Cardiac muscle cell (in vitro differentiated cells and primary cell): Measurements from ENCODE around the gene DDA1. TPM values are rescaled to one million over a fixed set of nuclear protein-coding genes. Genes with fewer than 3 reads are reported as not detected.
"Not testable (repeated sequence)": the region's sequence is repeated elsewhere in the genome, so short reads cannot be mapped to it uniquely, and the experiment has no call there.

Experiments used
- DNase-seq, 2 donors: peaks; one replicate each; pipeline versions ENCODE4 v3.0.0 to v3.0.0-alpha.2; 2010 to 2017; ENCODE audit warnings: low read depth in 1 of 2, low spot score in 1 of 2
- H3K27ac ChIP-seq: fragments of 200-600 bp; sonication (generic); 2 replicates; pipeline ENCODE4 v1.5.1; 2016
- H3K27me3 ChIP-seq: fragments of 200-600 bp; sonication (generic); 2 replicates; pipeline ENCODE4 v1.6.0; 2016; ENCODE audit warnings: control low read depth
- H3K36me3 ChIP-seq: fragments of 200-600 bp; sonication (generic); 2 replicates; pipeline ENCODE4 v1.5.1; 2016; ENCODE audit warnings: control low read depth
- H3K4me1 ChIP-seq: fragments of 200-600 bp; sonication (generic); 2 replicates; pipeline ENCODE4 v1.8.1; 2017; ENCODE audit warnings: low read depth, mild to moderate bottlenecking, mixed run types
- H3K4me3 ChIP-seq: fragments of 200-600 bp; sonication (generic); 2 replicates; pipeline ENCODE4 v1.5.1; 2016; ENCODE audit warnings: mild to moderate bottlenecking
- H3K9me3 ChIP-seq: fragments of 200-600 bp; sonication (generic); 2 replicates; pipeline ENCODE4 v1.5.1; 2017; ENCODE audit warnings: low read depth, mild to moderate bottlenecking, control low read depth
- polyA plus RNA-seq: library from polyadenylated mRNA; unstranded; fragments of >200 nt; fragmentation: Nextera tagmentation; extraction: Ambion mirVana; gene quantifications from 2 replicates; pipeline ENCODE4 v1.2.1, GENCODE V29; 2016
- total RNA-seq: library from RNA; depleted of rRNA; stranded (reverse); fragments of >200 nt; gene quantifications from 2 replicates; pipeline ENCODE4 v1.2.3, GENCODE V29; 2016
- TF ChIP-seq, protein P1 (sequence below): IDR thresholded peaks from 2 replicates; pipeline ENCODE4 v1.5.1; 2012; ENCODE audit warnings: low read depth, mild to moderate bottlenecking, low read length

Gene DDA1
- total and polyA plus RNA-seq, 2 experiments from 2014 or later, result 45.4 to 53.3 TPM

DNA sequence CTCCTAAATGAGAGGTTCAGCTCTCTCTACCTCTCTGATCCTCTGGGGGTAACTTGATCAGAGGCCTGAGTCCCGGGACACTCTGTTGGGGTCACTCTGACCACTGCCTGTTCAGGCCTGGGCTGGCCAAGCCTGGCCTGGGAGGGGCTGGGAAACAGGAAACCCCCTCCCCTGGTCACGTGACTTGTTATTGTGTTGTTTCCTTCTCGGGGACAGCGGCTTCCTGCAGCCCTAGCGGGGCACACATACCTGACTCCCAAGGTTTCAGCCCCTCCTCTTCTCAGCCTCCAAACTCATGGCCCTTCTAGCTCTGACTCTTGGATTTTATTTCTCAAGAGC, 44.8 kb upstream of the DDA1 start, which contains the start of gene USHBP1:
Gene USHBP1, minus strand, starts transcription at position 105 of the 339 bp plus-strand sequence. CDS start 446 bp downstream, outside the sequence.
- Histone ChIP-seq H3K36me3 (no peaks in the 10 kb centered on the region), H3K27me3 (no peaks in the 10 kb centered on the region), H3K9me3 (no peaks in the 10 kb centered on the region), H3K27ac (no peak within 1 kb of the TSS), H3K4me3 (no peak within 1 kb of the TSS), H3K4me1 (peaks cover 3% of the 10 kb centered on the region)
- DNase-seq, result no peak
- TF ChIP-seq, protein P1, sequence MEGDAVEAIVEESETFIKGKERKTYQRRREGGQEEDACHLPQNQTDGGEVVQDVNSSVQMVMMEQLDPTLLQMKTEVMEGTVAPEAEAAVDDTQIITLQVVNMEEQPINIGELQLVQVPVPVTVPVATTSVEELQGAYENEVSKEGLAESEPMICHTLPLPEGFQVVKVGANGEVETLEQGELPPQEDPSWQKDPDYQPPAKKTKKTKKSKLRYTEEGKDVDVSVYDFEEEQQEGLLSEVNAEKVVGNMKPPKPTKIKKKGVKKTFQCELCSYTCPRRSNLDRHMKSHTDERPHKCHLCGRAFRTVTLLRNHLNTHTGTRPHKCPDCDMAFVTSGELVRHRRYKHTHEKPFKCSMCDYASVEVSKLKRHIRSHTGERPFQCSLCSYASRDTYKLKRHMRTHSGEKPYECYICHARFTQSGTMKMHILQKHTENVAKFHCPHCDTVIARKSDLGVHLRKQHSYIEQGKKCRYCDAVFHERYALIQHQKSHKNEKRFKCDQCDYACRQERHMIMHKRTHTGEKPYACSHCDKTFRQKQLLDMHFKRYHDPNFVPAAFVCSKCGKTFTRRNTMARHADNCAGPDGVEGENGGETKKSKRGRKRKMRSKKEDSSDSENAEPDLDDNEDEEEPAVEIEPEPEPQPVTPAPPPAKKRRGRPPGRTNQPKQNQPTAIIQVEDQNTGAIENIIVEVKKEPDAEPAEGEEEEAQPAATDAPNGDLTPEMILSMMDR, result no peak

DNA sequence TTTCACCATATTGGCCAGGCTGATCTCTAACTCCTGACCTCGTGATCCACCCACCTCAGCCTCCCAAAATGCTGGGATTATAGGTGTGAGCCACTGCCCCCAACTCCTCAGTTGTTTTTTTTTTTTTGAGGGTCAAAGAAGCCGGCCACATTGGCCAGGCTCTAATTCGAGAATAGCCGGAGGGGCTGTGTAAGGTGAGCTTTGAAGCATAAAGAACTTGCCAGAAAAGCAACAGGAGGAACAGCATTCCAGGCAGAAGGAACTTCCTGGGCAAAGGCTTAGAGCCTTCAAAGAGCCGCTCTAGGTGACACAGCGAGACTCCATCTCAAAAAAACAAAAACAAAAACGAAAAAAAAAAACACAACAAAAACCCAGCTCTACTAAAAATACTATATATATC, 43.3 kb upstream of the DDA1 start:
- Histone ChIP-seq H3K27me3 (no peaks in the 10 kb centered on the region), H3K36me3 (peaks cover under 1% of the 10 kb centered on the region), H3K27ac (no peak overlapping the region), H3K4me3 (no peak overlapping the region), H3K4me1 (peaks cover 3% of the 10 kb centered on the region), H3K9me3 (no peaks in the 10 kb centered on the region)
- TF ChIP-seq, protein P1, result no peak
- DNase-seq, result no peak

DNA sequence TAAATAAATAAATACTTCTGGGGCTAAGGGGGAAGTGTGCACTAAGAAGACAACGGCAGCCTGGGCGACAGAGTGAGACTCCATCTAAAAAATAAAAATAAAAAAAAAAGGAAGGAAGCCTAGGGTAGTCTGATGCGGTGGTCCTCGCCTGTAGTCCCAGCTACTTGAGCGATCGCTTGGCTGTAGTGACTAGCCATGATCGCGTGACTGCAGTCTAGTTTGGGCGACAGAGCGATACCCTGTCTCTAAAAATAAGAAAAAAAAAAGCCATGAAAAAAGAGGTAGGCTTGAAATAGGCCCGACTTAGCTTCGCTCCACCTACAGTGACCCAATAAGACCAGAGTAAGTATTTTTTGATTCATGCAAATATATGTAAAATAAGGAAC, 42.8 kb upstream of the DDA1 start:
- DNase-seq, result no peak
- Histone ChIP-seq H3K27ac (no peak overlapping the region), H3K36me3 (peaks cover 6% of the 10 kb centered on the region)

DNA sequence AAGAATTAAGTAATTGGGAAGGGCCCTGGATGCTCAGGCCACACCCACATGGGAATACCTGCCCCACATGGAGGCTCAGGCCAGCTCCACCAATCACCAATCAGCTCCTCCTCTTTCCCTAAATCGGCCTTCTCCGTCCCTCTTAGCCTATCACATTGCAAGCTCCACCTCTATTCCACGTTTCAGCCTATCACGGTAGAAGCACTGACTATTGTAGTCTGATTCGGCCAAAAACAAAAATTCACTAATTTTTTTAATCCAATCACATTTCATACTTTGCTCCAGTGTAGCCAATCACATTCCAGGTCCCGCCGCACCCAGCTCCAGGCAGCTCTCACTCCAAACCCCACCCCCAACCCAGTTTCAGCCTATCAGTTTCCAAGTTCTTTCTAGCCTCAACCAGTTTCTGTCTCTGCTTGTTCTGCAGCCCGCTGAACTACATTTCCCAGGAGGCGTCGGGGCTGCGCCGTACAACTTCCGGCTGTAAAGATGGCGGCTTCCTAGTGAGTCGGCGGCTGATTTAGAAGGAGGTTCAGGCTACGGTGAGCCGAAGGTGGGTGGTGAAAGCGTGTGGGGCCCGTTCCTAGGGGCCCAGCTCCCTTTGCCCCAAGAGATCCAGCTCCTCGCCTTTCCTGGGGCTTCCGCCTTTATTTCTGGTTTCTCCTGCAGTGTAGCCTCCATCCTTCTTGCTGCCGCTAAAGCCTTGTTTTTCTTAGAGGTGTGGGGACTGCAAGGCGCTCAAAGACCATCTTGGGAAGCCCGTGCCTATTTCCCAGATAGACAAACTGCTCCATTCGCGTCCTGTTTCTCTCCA, 42.2 kb upstream of the DDA1 start, which contains the start of gene BABAM1:
Gene BABAM1, plus strand, starts transcription at position 469 of the 814 bp plus-strand sequence. CDS start 1,364 bp downstream, outside the sequence.
- Histone ChIP-seq H3K4me1 (peaks cover 3% of the 10 kb centered on the region), H3K4me3 (peak within 1 kb of the TSS; percentile 48), H3K27ac (peak within 1 kb of the TSS; percentile 74), H3K27me3 (no peaks in the 10 kb centered on the region), H3K9me3 (no peaks in the 10 kb centered on the region), H3K36me3 (peaks cover 11% of the 10 kb centered on the region)
- peak; percentile 97 to 99 for DNase-seq
- TF ChIP-seq, protein P1, result no peak

More for the DNA sequence above, 42.8 kb upstream of the DDA1 start:
- Histone ChIP-seq H3K4me3 (no peak overlapping the region), H3K4me1 (peaks cover 3% of the 10 kb centered on the region), H3K9me3 (no peaks in the 10 kb centered on the region), H3K27me3 (no peaks in the 10 kb centered on the region)
- TF ChIP-seq, protein P1, result no peak

DNA sequence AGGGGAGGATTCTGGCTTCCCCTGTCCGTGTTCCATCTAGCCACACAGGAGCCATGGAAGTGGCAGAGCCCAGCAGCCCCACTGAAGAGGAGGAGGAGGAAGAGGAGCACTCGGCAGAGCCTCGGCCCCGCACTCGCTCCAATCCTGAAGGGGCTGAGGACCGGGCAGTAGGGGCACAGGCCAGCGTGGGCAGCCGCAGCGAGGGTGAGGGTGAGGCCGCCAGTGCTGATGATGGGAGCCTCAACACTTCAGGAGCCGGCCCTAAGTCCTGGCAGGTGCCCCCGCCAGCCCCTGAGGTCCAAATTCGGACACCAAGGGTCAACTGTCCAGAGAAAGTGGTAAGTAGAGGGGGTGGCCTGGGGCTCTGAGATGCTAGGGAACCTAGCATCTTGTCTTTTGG, 40.6 kb upstream of the DDA1 start:
- TF ChIP-seq, protein P1, result no peak
- DNase-seq, result no peak
- no peaks in the 10 kb centered on the region for H3K9me3 ChIP-seq
- H3K36me3 ChIP-seq, result peaks cover 11% of the 10 kb centered on the region
- H3K27me3 ChIP-seq, result no peaks in the 10 kb centered on the region
- peaks cover 3% of the 10 kb centered on the region for H3K4me1 ChIP-seq
- no peak overlapping the region for H3K27ac ChIP-seq
- H3K4me3 ChIP-seq, result no peak overlapping the region

DNA sequence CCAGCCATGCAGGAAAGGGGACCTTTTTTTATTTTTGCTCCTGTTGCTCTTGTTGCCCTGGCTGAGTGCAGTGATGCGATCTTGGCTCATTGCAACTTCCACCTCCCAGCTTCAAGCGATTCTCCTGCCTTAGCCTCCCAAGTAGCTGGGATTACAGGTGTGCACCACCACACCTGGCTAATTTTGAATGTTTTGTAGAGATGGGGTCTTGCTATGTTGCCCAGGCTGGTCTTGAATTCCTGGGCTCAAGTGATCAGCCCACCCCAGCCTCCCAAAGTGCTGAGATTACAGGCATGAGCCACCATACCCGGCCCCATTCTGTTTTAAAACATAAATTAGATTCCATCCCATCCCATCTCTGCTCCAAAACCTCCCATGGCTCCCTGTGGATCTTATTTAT, 34.5 kb upstream of the DDA1 start:
- not testable (repeated sequence) for H3K4me1 ChIP-seq, H3K27ac ChIP-seq, H3K27me3 ChIP-seq, H3K4me3 ChIP-seq, H3K9me3 ChIP-seq, DNase-seq
- H3K36me3 ChIP-seq, result peaks cover 30% of the 10 kb centered on the region
